ENCODE measurements around the gene ODF4. TPM values are rescaled to one million over a fixed set of nuclear protein-coding genes. Genes with fewer than 3 reads are reported as not detected.

ODF4 gene
- total RNA-seq, 6 experiments from 2014 or later, result not detected

- H3K36me3 Mint-ChIP-seq (ENCODE audit: low read depth), result no peaks in the 10 kb centered on the region
- DNase-seq, result peak; percentile 58
- peak overlapping the region; percentile 80 for H3K27ac Mint-ChIP-seq
- H3K4me3 Mint-ChIP-seq, result no peak overlapping the region
- TF ChIP-seq CTCF (IDR thresholded peaks at IDR 0.05), result no peak
- peaks cover 55% of the 10 kb centered on the region for H3K4me1 Mint-ChIP-seq (ENCODE audit: low read depth)
- no peaks in the 10 kb centered on the region; the same call in 1 of the 2 replicates for H3K27me3 Mint-ChIP-seq (ENCODE audit: insufficient read depth)
- no peaks in the 10 kb centered on the region for H3K9me3 Mint-ChIP-seq
Measured at GRCh38 chr17:8362651-8363332, 23.2 kb downstream of the ODF4 start.

GRCh38 chr17:8365143-8365542 is 25.5 kb downstream of the ODF4 start:
- no peaks in the 10 kb centered on the region for H3K9me3 Mint-ChIP-seq
- peaks cover 45% of the 10 kb centered on the region for H3K4me1 Mint-ChIP-seq (ENCODE audit: low read depth)
- no peak for TF ChIP-seq CTCF (IDR thresholded peaks at IDR 0.05)
- peak overlapping the region; percentile 46 for H3K27ac Mint-ChIP-seq
- H3K27me3 Mint-ChIP-seq (ENCODE audit: insufficient read depth), result no peaks in the 10 kb centered on the region
- H3K4me3 Mint-ChIP-seq, result peak overlapping the region; percentile 15; the same call in 1 of the 2 replicates
- DNase-seq, result no peak
- H3K36me3 Mint-ChIP-seq (ENCODE audit: low read depth), result peaks cover 15% of the 10 kb centered on the region

GRCh38 chr17:8366231-8366630 is 26.6 kb downstream of the ODF4 start:
- TF ChIP-seq CTCF (IDR thresholded peaks at IDR 0.05), result no peak
- DNase-seq, result peak; percentile 75
- H3K27ac Mint-ChIP-seq, result peak overlapping the region; percentile 81

GRCh38 chr17:8368193-8368592 is 28.6 kb downstream of the ODF4 start:
- no peak for DNase-seq
- H3K9me3 Mint-ChIP-seq, result no peaks in the 10 kb centered on the region
- peaks cover 1% of the 10 kb centered on the region; the same call in 1 of the 2 replicates for H3K27me3 Mint-ChIP-seq (ENCODE audit: insufficient read depth)
- TF ChIP-seq CTCF (IDR thresholded peaks at IDR 0.05), result no peak
- peaks cover 22% of the 10 kb centered on the region for H3K4me1 Mint-ChIP-seq (ENCODE audit: low read depth)
- H3K36me3 Mint-ChIP-seq (ENCODE audit: low read depth), result peaks cover 17% of the 10 kb centered on the region
- no peak overlapping the region for H3K4me3 Mint-ChIP-seq
- no peak overlapping the region for H3K27ac Mint-ChIP-seq

More at GRCh38 chr17:8366231-8366630, 26.6 kb downstream of the ODF4 start:
- Mint-ChIP-seq H3K27me3 (ENCODE audit: insufficient read depth) (no peaks in the 10 kb centered on the region), H3K9me3 (no peaks in the 10 kb centered on the region), H3K4me3 (peak overlapping the region; percentile 33; the same call in 1 of the 2 replicates), H3K36me3 (ENCODE audit: low read depth) (peaks cover 17% of the 10 kb centered on the region), H3K4me1 (ENCODE audit: low read depth) (peaks cover 34% of the 10 kb centered on the region)

- Mint-ChIP-seq H3K27me3 (ENCODE audit: insufficient read depth) (peaks cover 1% of the 10 kb centered on the region; the same call in 1 of the 2 replicates), H3K9me3 (no peaks in the 10 kb centered on the region), H3K4me3 (no peak overlapping the region), H3K36me3 (ENCODE audit: low read depth) (peaks cover 17% of the 10 kb centered on the region), H3K4me1 (ENCODE audit: low read depth) (peaks cover 19% of the 10 kb centered on the region), H3K27ac (no peak overlapping the region)
- no peak for DNase-seq
- no peak for TF ChIP-seq CTCF (IDR thresholded peaks at IDR 0.05)
Measured at GRCh38 chr17:8369944-8370343, 30.3 kb downstream of the ODF4 start.
